Testis (tissue), 3 donors: Measurements from ENCODE around the gene PPP1R18. TPM values are rescaled to one million over a fixed set of nuclear protein-coding genes. Genes with fewer than 3 reads are reported as not detected.

Source experiments
- DNase-seq: peaks from one replicate; pipeline ENCODE4 v3.0.0-alpha.2; 2019
- H3K27ac ChIP-seq, 2 donors: fragments of 200-600 bp; sonication (generic); one replicate each; pipeline ENCODE4 v1.5.1; 2019
- H3K27me3 ChIP-seq: fragments of 200-600 bp; sonication (generic); one replicate; pipeline ENCODE4 v1.5.1; 2019
- H3K36me3 ChIP-seq: fragments of 200-600 bp; sonication (generic); one replicate; pipeline ENCODE4 v1.5.1; 2017; ENCODE audit warnings: low read depth; ENCODE audit errors: missing control alignments
- H3K4me1 ChIP-seq: fragments of 200-600 bp; sonication (generic); one replicate; pipeline ENCODE4 v1.5.1; 2019
- H3K4me3 ChIP-seq, 2 donors: fragments of 200-600 bp; sonication (generic); one replicate each; pipeline ENCODE4 v1.5.1; 2017 to 2019
- H3K9me3 ChIP-seq: fragments of 200-600 bp; sonication (generic); one replicate; pipeline ENCODE4 v1.5.1; 2017
- POLR2A ChIP-seq: fragments of 450-650 bp; IDR thresholded peaks from one replicate; pipeline ENCODE4 v1.6.1; 2017; ENCODE audit warnings: antibody characterized with exemption, mild to moderate bottlenecking, moderate library complexity
- WGBS, 2 donors: methylation state at CpG; one replicate each; pipeline ENCODE4 v1.1.5; 2018; 5-methylcytosine and 5-hydroxymethylcytosine counted together
- intact Hi-C: fragments of 100-400 bp; cut with DNase I; formaldehyde crosslinking; loops from one replicate; pipeline ENCODE4 v1.15.1; 2023; ENCODE audit warnings: low total_unique reads
- polyA plus RNA-seq: library from polyadenylated mRNA; stranded (reverse); fragments of 350-450 nt; fragmentation: Illumina TruSeq; extraction: RNeasy Lipid Tissue Mini Kit (QIAGEN cat#74804); gene quantifications from one replicate; pipeline ENCODE4 v1.2.3, GENCODE V29; 2014; ENCODE audit warnings: low read depth, low replicate concordance; ENCODE audit not compliant: insufficient read depth
- total RNA-seq, 2 donors: library from RNA; depleted of rRNA; stranded (reverse); fragments of >200 nt; gene quantifications; one replicate each; pipeline ENCODE4 v1.2.3, GENCODE V29; 2016
- TF ChIP-seq, protein P1 (sequence below), 3 experiments: fragments of 450-650 bp in 2 of 3; fragments of 200-600 bp in 1 of 3; sonication (generic) in 1 of 3; IDR thresholded peaks; one replicate each; pipeline ENCODE4 v1.5.1; 2016 to 2019; ENCODE audit warnings: antibody characterized with exemption in 3 of 3, mild to moderate bottlenecking in 2 of 3, moderate library complexity in 1 of 3

The PPP1R18 gene
- total and polyA plus RNA-seq, 3 donors from 2014 or later: 9.0 to 24.9 (median 9.3) TPM

DNA sequence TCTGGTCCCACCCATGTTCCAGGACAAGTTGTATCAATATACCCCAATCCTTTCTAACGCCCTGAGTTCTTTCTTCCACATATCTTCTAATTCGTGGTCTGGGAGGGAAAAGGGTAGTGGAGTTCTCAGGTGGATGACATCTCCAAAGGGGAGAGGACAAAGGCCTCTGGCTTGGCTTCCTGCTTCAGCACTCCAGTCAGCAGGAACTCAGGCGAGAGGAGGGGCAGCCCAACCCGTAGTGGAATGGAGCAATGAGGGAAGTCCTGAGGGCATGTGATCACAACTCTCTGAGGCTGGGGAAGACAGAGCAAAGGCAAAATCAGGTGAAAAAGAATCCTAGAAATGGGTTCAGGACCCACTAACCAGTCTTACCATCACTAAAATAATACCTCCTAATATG, 13.9 kb upstream of the PPP1R18 start:
- whole genome bisulfite sequencing, 2 donors: 67 to 79% methylated on average over 4 of the region's 4 CpGs
- H3K4me3 ChIP-seq: no peak overlapping the region
- no peaks in the 10 kb centered on the region for H3K27me3 ChIP-seq
- H3K4me1 ChIP-seq: no peaks in the 10 kb centered on the region
- TF ChIP-seq, protein P1, sequence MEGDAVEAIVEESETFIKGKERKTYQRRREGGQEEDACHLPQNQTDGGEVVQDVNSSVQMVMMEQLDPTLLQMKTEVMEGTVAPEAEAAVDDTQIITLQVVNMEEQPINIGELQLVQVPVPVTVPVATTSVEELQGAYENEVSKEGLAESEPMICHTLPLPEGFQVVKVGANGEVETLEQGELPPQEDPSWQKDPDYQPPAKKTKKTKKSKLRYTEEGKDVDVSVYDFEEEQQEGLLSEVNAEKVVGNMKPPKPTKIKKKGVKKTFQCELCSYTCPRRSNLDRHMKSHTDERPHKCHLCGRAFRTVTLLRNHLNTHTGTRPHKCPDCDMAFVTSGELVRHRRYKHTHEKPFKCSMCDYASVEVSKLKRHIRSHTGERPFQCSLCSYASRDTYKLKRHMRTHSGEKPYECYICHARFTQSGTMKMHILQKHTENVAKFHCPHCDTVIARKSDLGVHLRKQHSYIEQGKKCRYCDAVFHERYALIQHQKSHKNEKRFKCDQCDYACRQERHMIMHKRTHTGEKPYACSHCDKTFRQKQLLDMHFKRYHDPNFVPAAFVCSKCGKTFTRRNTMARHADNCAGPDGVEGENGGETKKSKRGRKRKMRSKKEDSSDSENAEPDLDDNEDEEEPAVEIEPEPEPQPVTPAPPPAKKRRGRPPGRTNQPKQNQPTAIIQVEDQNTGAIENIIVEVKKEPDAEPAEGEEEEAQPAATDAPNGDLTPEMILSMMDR (IDR thresholded peaks at IDR 0.05): no peak
- TF ChIP-seq POLR2A: no peak
- H3K9me3 ChIP-seq: no peaks in the 10 kb centered on the region
- H3K27ac ChIP-seq: no peak overlapping the region
- no peak for DNase-seq
- no peaks in the 10 kb centered on the region for H3K36me3 ChIP-seq
- intact Hi-C loops: no loop called here

DNA sequence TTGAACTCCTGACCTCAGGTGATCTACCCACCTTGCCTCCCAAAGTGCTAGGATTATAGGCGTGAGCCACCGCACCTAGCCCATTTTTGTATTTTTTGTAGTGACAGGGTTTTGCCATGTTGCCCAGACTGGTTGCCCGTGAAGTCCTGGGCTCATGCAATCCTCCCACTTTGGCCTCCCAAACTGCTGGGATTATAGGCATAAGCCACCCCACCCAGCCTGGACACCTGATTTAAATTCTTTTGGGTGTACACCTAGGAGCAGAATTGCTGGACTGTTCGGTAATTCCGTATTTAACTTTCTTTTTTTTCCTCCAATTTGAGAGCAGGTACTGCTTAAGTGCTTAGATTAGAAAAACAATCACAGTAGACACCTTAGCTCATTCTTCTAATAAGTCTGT, 10.0 kb upstream of the PPP1R18 start:
- TF ChIP-seq POLR2A: no peak
- TF ChIP-seq, protein P1 (IDR thresholded peaks at IDR 0.05): no peak
- WGBS, 2 donors: 94 to 95% methylated on average over 5 of the region's 5 CpGs
- peaks cover 8% of the 10 kb centered on the region for H3K4me1 ChIP-seq
- intact Hi-C loops: no loop called here
- H3K4me3 ChIP-seq: no peak overlapping the region
- H3K27ac ChIP-seq: no peak overlapping the region
- H3K36me3 ChIP-seq: no peaks in the 10 kb centered on the region
- H3K27me3 ChIP-seq: no peaks in the 10 kb centered on the region
- no peak for DNase-seq
- H3K9me3 ChIP-seq: no peaks in the 10 kb centered on the region

DNA sequence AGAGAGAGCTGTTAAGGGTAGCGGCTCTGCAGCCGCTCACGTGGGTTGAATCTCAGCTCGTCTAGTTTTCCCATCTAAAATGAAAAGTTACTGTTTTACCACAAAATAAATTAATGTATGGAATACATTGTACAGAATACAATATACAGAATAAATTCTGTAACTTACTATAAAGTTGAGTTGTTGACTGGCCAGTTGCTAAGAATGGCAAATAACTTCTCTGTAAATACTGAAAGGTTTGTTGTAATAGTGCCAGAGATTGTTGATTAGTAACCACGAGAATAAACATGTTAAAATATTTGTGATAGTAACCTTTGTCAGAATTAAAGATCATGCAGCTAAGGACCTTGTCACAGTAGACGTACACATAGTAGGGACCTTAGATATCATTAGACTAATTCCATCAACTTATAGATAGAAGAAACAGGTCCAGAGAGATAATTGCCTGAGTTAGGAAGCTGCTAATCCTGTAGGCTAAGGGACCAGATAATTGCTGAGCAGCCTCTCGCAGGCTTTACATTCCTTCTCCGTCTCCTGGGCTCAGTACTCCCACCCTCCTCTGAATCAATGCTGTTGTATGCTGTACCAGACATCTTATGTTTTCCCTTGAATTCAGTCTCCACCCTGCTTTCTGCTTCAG, 4.9 kb upstream of the PPP1R18 start:
- no peak for DNase-seq
- Histone ChIP-seq H3K9me3 (no peaks in the 10 kb centered on the region), H3K4me3 (peak overlapping the region; percentile 58 to 72), H3K4me1 (peaks cover 30% of the 10 kb centered on the region), H3K27me3 (no peaks in the 10 kb centered on the region), H3K36me3 (no peaks in the 10 kb centered on the region), H3K27ac (peak overlapping the region; percentile 61 to 92)
- no peak for TF ChIP-seq POLR2A
- TF ChIP-seq, protein P1 (IDR thresholded peaks at IDR 0.05): no peak
- 8 to 13% methylated on average over 8 of the region's 8 CpGs for WGBS, 2 donors
- intact Hi-C loops: no loop called here

DNA sequence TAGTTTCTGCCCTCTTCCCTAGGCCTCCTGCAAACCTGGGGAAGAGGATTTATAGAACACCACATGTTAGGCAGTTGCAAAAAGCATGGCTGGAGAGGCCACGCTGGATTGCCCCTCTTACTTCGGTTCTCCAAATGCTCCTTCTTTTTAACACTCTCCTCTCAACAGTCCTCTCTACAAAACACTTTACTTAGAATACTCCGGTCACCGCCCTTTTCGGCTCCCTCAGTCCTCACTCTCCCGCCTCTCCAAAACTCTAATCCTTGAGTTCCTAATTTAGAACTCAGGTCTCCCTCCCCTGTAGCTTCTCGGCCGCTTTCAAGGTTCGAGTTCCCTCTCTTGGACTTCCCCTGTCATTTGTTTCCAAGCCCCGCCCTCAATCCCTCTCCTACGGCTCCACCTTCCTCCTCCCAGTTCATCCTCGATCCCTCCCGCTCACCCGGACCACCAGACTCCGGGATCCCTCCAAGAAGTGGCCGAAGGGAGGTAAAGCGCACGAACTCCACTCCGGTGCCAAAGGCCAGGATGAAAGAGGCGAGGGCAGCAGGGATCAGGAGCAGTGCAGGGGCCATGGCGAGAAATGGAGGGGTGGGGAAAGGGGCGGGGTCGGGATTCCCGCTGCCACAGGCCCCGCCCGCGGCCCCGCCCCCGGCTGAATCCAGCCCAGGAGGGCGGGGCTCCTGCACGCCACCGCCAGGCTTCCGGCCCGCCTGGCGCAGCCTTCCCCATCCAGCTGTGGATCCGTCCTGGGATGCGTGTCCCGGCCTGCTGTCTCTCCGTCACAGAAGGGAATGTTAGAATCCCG, 4.2 kb upstream of the PPP1R18 start, which contains the start of gene NRM:
TSS of gene NRM (minus strand) at position 582 of the 805 bp plus-strand sequence. CDS start at position 572, 10 bp downstream.
- H3K4me1 ChIP-seq: peaks cover 33% of the 10 kb centered on the region
- peak within 1 kb of the TSS; percentile 58 to 72 for H3K4me3 ChIP-seq
- H3K27ac ChIP-seq: peak within 1 kb of the TSS; percentile 61 to 92
- intact Hi-C loops: no loop called here
- 1 to 2% methylated on average over 25 to 40 of the region's 40 CpGs for WGBS, 2 donors
- no peaks in the 10 kb centered on the region for H3K36me3 ChIP-seq
- TF ChIP-seq, protein P1 (IDR thresholded peaks at IDR 0.05): no peak
- TF ChIP-seq POLR2A: no peak
- DNase-seq: peak; percentile 91
- no peaks in the 10 kb centered on the region for H3K27me3 ChIP-seq
- H3K9me3 ChIP-seq: no peaks in the 10 kb centered on the region
